Measurements from ENCODE around the gene CKB.

CKB gene

GRCh38 chr14:103488071-103488470 is 34.6 kb downstream of the CKB start:
- Mint-ChIP-seq H3K4me1 (no peaks in the 10 kb centered on the region), H3K27ac (no peak overlapping the region), H3K4me3 (no peak overlapping the region), H3K9me3 (no peaks in the 10 kb centered on the region), H3K27me3 (no peaks in the 10 kb centered on the region), H3K36me3 (ENCODE audit: low read depth) (peaks cover 28% of the 10 kb centered on the region)
- DNase-seq (no peak), ATAC-seq (no peak)

GRCh38 chr14:103485504-103485903 is 37.1 kb downstream of the CKB start:
- Mint-ChIP-seq H3K9me3 (no peaks in the 10 kb centered on the region), H3K27me3 (no peaks in the 10 kb centered on the region), H3K36me3 (ENCODE audit: low read depth) (peaks cover 28% of the 10 kb centered on the region), H3K4me3 (no peak overlapping the region), H3K27ac (no peak overlapping the region), H3K4me1 (peaks cover 10% of the 10 kb centered on the region)
- DNase-seq (no peak), ATAC-seq (no peak)

- no peak for ATAC-seq
- Mint-ChIP-seq H3K27me3 (no peaks in the 10 kb centered on the region), H3K4me3 (no peak overlapping the region), H3K4me1 (peaks cover 17% of the 10 kb centered on the region), H3K27ac (no peak overlapping the region), H3K36me3 (ENCODE audit: low read depth) (peaks cover 26% of the 10 kb centered on the region), H3K9me3 (no peaks in the 10 kb centered on the region)
- no peak for DNase-seq
Measured at GRCh38 chr14:103483600-103483999, 39.0 kb downstream of the CKB start.

- peak; percentile 59 for ATAC-seq
- Mint-ChIP-seq H3K27ac (peak overlapping the region; percentile 21), H3K27me3 (no peaks in the 10 kb centered on the region), H3K9me3 (no peaks in the 10 kb centered on the region), H3K36me3 (ENCODE audit: low read depth) (peaks cover 34% of the 10 kb centered on the region), H3K4me3 (no peak overlapping the region), H3K4me1 (peaks cover 17% of the 10 kb centered on the region)
- no peak for DNase-seq
Measured at GRCh38 chr14:103480595-103480994, 42.0 kb downstream of the CKB start.

GRCh38 chr14:103476631-103477030 is 46.0 kb downstream of the CKB start:
- H3K27ac Mint-ChIP-seq, result no peak overlapping the region

GRCh38 chr14:103476065-103476464 is 46.6 kb downstream of the CKB start:
- H3K27me3 Mint-ChIP-seq, result no peaks in the 10 kb centered on the region
- H3K4me3 Mint-ChIP-seq, result no peak overlapping the region
- DNase-seq (no peak), ATAC-seq (no peak)
- H3K9me3 Mint-ChIP-seq, result no peaks in the 10 kb centered on the region
- H3K27ac Mint-ChIP-seq, result peak overlapping the region; percentile 11
- peaks cover 13% of the 10 kb centered on the region for H3K4me1 Mint-ChIP-seq
- H3K36me3 Mint-ChIP-seq (ENCODE audit: low read depth), result peaks cover 40% of the 10 kb centered on the region

More at GRCh38 chr14:103476631-103477030, 46.0 kb downstream of the CKB start:
- H3K27me3 Mint-ChIP-seq, result no peaks in the 10 kb centered on the region
- no peaks in the 10 kb centered on the region for H3K9me3 Mint-ChIP-seq
- peaks cover 42% of the 10 kb centered on the region for H3K36me3 Mint-ChIP-seq (ENCODE audit: low read depth)
- H3K4me1 Mint-ChIP-seq, result peaks cover 17% of the 10 kb centered on the region
- no peak for ATAC-seq
- DNase-seq, result no peak
- H3K4me3 Mint-ChIP-seq, result no peak overlapping the region

GRCh38 chr14:103474893-103475292 is 47.7 kb downstream of the CKB start:
- Mint-ChIP-seq H3K27ac (no peak overlapping the region), H3K27me3 (no peaks in the 10 kb centered on the region), H3K9me3 (no peaks in the 10 kb centered on the region), H3K4me3 (no peak overlapping the region), H3K36me3 (ENCODE audit: low read depth) (peaks cover 42% of the 10 kb centered on the region), H3K4me1 (peaks cover 3% of the 10 kb centered on the region)
- DNase-seq (no peak), ATAC-seq (no peak)

GRCh38 chr14:103472939-103473338 is 49.7 kb downstream of the CKB start:
- peak overlapping the region; percentile 29 for H3K27ac Mint-ChIP-seq
- H3K9me3 Mint-ChIP-seq, result no peaks in the 10 kb centered on the region
- H3K4me1 Mint-ChIP-seq, result no peaks in the 10 kb centered on the region
- no peak overlapping the region for H3K4me3 Mint-ChIP-seq
- peaks cover 42% of the 10 kb centered on the region for H3K36me3 Mint-ChIP-seq (ENCODE audit: low read depth)
- no peaks in the 10 kb centered on the region for H3K27me3 Mint-ChIP-seq
- ATAC-seq (peak; percentile 20), DNase-seq (no peak)

Measured in activated naive CD8-positive, alpha-beta T cell treated with anti-CD3 and anti-CD28 coated beads, Interleukin-2, amount 50 U/mL, for 24 hours (primary cell).